SK-N-SH (cell line): Measurements from ENCODE around the gene AUTS2.

ENCODE experiments used
- CTCF ChIP-seq: fragments of 200-600 bp; sonication (generic); IDR thresholded peaks from 2 replicates; pipeline ENCODE4 v1.6.1; 2017; ENCODE audit warnings: antibody characterized with exemption, mild to moderate bottlenecking, moderate library complexity
- EP300 ChIP-seq, 2 experiments: IDR thresholded peaks; 2 replicates each; pipeline versions ENCODE4 v1.4.0 to v1.6.1; 2012; ENCODE audit warnings: borderline replicate concordance in 1 of 2, low read depth in 1 of 2, low read length in 1 of 2
- GATA2 ChIP-seq: sonication (generic); formaldehyde crosslinking; IDR thresholded peaks from 2 replicates; pipeline ENCODE4 v1.5.0; 2020; ENCODE audit warnings: mild to moderate bottlenecking, missing genetic modification reagents

DNA sequence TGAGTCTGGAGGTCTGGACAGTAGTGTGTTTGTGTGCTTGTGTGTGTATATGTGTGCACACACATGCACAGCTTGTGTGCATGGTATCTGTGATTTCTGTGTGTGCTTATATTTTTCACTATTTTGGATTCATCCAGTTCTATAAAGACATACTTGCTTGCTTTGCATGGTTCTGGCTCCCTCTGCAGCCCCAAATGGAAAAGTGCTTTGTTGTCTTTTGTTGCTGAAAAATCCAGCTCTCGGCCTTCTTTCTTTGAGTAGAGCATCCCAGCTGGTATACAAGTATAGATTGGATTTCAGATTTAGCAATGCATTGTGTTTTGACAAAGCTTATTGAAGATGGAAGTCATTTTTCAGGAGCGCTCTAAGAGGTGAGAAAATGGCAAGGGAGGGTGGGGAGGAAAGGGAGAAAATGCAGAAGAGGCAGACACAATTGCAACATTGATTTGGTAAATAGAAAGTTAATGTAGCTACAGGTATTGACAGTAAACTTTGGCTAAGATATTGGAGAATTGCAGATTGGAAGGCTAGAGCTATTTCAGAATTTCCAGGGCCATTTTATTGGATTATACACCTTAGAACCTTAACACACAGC lies 333.9 kb downstream of the AUTS2 start:
- TF ChIP-seq GATA2 (peak; percentile 32; the same call in 1 of the 2 replicates), CTCF (peak; percentile 97), EP300 (IDR thresholded peaks at IDR 0.05; ENCODE audit: borderline replicate concordance in 1 of 2, low read depth in 1 of 2, low read length in 1 of 2) (no peak)
